Upper lobe of left lung (tissue), 6 donors: ENCODE data around the gene CAB39L. TPM values are rescaled to one million over a fixed set of nuclear protein-coding genes. Genes with fewer than 3 reads are reported as not detected.

Experiments used
- ATAC-seq, 2 donors: fragments of 200-7000 bp; cut with Tn5 transposase; one replicate each; pipeline ENCODE4 v1.9.1; 2022; ENCODE audit warnings: mild to moderate bottlenecking in 2 of 2, moderate library complexity in 2 of 2; ENCODE audit not compliant: low FRiP score in 2 of 2
- DNase-seq, 2 donors: peaks; one replicate each; pipeline ENCODE4 v3.0.0-alpha.2; 2019 to 2020
- H3K27ac ChIP-seq, 4 donors: fragments of 200-600 bp; sonication (generic); one replicate each; pipeline ENCODE4 v1.5.1; 2016 to 2019
- H3K27me3 ChIP-seq, 4 donors: fragments of 200-600 bp; sonication (generic); one replicate each; pipeline ENCODE4 v1.5.1; 2017 to 2019
- H3K36me3 ChIP-seq, 4 donors: fragments of 200-600 bp; sonication (generic); one replicate each; pipeline ENCODE4 v1.5.1; 2016 to 2019
- H3K4me1 ChIP-seq, 4 donors: fragments of 200-600 bp; sonication (generic); one replicate each; pipeline ENCODE4 v1.5.1; 2018 to 2019
- H3K4me3 ChIP-seq, 4 donors: fragments of 200-600 bp; sonication (generic); one replicate each; pipeline ENCODE4 v1.5.1; 2017 to 2019; ENCODE audit warnings: mild to moderate bottlenecking in 2 of 4, moderate library complexity in 1 of 4
- H3K9me3 ChIP-seq, 4 donors: fragments of 200-600 bp; sonication (generic); one replicate each; pipeline ENCODE4 v1.5.1; 2018 to 2019
- CTCF ChIP-seq, 6 experiments: fragments of 450-650 bp in 4 of 6; fragments of 200-600 bp in 2 of 6; sonication (generic) in 2 of 6; IDR thresholded peaks; one replicate each; pipeline ENCODE4 v1.5.1; 2016 to 2019; ENCODE audit warnings: antibody characterized with exemption in 6 of 6
- EP300 ChIP-seq, 4 donors: sonication (generic); formaldehyde crosslinking; IDR thresholded peaks; one replicate each; pipeline ENCODE4 v1.5.1; 2017; ENCODE audit warnings: antibody characterized with exemption in 4 of 4, control low read depth in 2 of 4
- POLR2A ChIP-seq, 4 donors: fragments of 450-650 bp; IDR thresholded peaks; one replicate each; pipeline ENCODE4 v1.5.1; 2016 to 2017; ENCODE audit warnings: antibody characterized with exemption in 4 of 4, mild to moderate bottlenecking in 2 of 4
- POLR2AphosphoS5 ChIP-seq, 2 donors: sonication (generic); formaldehyde crosslinking; IDR thresholded peaks; one replicate each; pipeline ENCODE4 v1.5.1; 2017; ENCODE audit warnings: antibody characterized with exemption in 2 of 2
- WGBS, 2 donors: methylation state at CpG; one replicate each; pipeline ENCODE4 v1.1.5; 2017 to 2018; 5-methylcytosine and 5-hydroxymethylcytosine counted together
- total RNA-seq, 6 donors: library from RNA; depleted of rRNA in 4 of 6; stranded (reverse); fragments of >200 nt in 4 of 6; gene quantifications; one replicate each; pipeline versions ENCODE4 v1.1.0 to v1.2.1, GENCODE V29; 2016 to 2021
- donor health status: DM: no; HTN: no; CAD: no; lungs with moderate emphysema.
- donor health status: DM: no; HTN: yes; CAD: no; lungs with severe emphysema.

CAB39L gene
- total RNA-seq, 6 donors from 2014 or later: 12.5 to 49.2 (median 19.5) TPM

- Histone ChIP-seq H3K4me3 (no peak overlapping the region), H3K9me3 (no peaks in the 10 kb centered on the region), H3K27ac (no peak overlapping the region), H3K27me3 (no peaks in the 10 kb centered on the region), H3K4me1 (peaks cover 0 to 3% (median 2%) of the 10 kb centered on the region in 4 donors), H3K36me3 (peaks cover 0 to 9% (median 0%) of the 10 kb centered on the region in 4 donors)
- TF ChIP-seq CTCF (IDR thresholded peaks at IDR 0.05) (no peak), POLR2AphosphoS5 (IDR thresholded peaks at IDR 0.05) (no peak), EP300 (IDR thresholded peaks at IDR 0.05) (no peak), POLR2A (IDR thresholded peaks at IDR 0.05) (no peak)
- no peak for DNase-seq
- ATAC-seq: no peak
- 82 to 86% methylated on average over 4 of the region's 4 CpGs for whole genome bisulfite sequencing, 2 donors
These were observed 69.1 kb downstream of the CAB39L start for GRCh38 chr13:49374585-49375290.

GRCh38 chr13:49373716-49374115 lies 70.1 kb downstream of the CAB39L start:
- Histone ChIP-seq H3K27ac (no peak overlapping the region), H3K4me1 (peaks cover 0 to 3% (median 2%) of the 10 kb centered on the region in 4 donors), H3K4me3 (no peak overlapping the region), H3K9me3 (no peaks in the 10 kb centered on the region), H3K27me3 (no peaks in the 10 kb centered on the region), H3K36me3 (peaks cover 0 to 9% (median 0%) of the 10 kb centered on the region in 4 donors)
- TF ChIP-seq POLR2A (IDR thresholded peaks at IDR 0.05) (no peak), EP300 (IDR thresholded peaks at IDR 0.05) (no peak), CTCF (IDR thresholded peaks at IDR 0.05) (no peak), POLR2AphosphoS5 (IDR thresholded peaks at IDR 0.05) (no peak)
- DNase-seq (no peak), ATAC-seq (no peak)
- 76 to 77% methylated on average over 2 of the region's 2 CpGs for WGBS, 2 donors

- Histone ChIP-seq H3K9me3 (no peaks in the 10 kb centered on the region), H3K27me3 (no peaks in the 10 kb centered on the region), H3K4me1 (peaks cover 0 to 4% (median 3%) of the 10 kb centered on the region in 4 donors), H3K27ac (peak overlapping the region in 1 of 4 donors; percentile 17), H3K36me3 (peaks cover 0 to 9% (median 0%) of the 10 kb centered on the region in 4 donors), H3K4me3 (no peak overlapping the region)
- ATAC-seq: no peak
- WGBS, 2 donors: 56 to 61% methylated on average over 4 of the region's 4 CpGs
- no peak for DNase-seq
- TF ChIP-seq CTCF (IDR thresholded peaks at IDR 0.05) (no peak), POLR2AphosphoS5 (IDR thresholded peaks at IDR 0.05) (no peak), EP300 (IDR thresholded peaks at IDR 0.05) (no peak), POLR2A (IDR thresholded peaks at IDR 0.05) (no peak)
These were observed 71.8 kb downstream of the CAB39L start for GRCh38 chr13:49371943-49372613.

GRCh38 chr13:49370371-49370770 lies 73.5 kb downstream of the CAB39L start:
- Histone ChIP-seq H3K9me3 (no peaks in the 10 kb centered on the region), H3K36me3 (no peaks in the 10 kb centered on the region), H3K27me3 (no peaks in the 10 kb centered on the region), H3K27ac (no peak overlapping the region), H3K4me1 (peaks cover 0 to 4% (median 3%) of the 10 kb centered on the region in 4 donors), H3K4me3 (no peak overlapping the region)
- 89 to 92% methylated on average over 2 of the region's 2 CpGs for WGBS, 2 donors
- no peak for ATAC-seq
- DNase-seq: no peak
- TF ChIP-seq EP300 (IDR thresholded peaks at IDR 0.05): no peak
- TF ChIP-seq POLR2AphosphoS5 (IDR thresholded peaks at IDR 0.05): no peak
- no peak for TF ChIP-seq POLR2A (IDR thresholded peaks at IDR 0.05)
- no peak for TF ChIP-seq CTCF (IDR thresholded peaks at IDR 0.05)
